SK-N-SH (cell line): ENCODE results near the gene PFKL. TPM values are rescaled to one million over a fixed set of nuclear protein-coding genes. Genes with fewer than 3 reads are reported as not detected.

ENCODE experiments used
- CTCF ChIA-PET: fragments of 300-600, 350-600 bp; formaldehyde crosslinking; extraction: SDS; loops from one replicate; lab custom pipeline; 2021; lab: Yijun Ruan, JAX
- POLR2A ChIA-PET: fragments of 350-600 bp; sonication (Branson Sonifier 250); formaldehyde crosslinking; extraction: SDS; loops from one replicate; lab custom pipeline; 2020; ENCODE audit warnings: antibody characterized with exemption, inconsistent platforms; lab: Yijun Ruan, JAX
- DNase-seq: peaks from one replicate; pipeline ENCODE4 v3.0.0; 2012
- H2AFZ ChIP-seq: fragments of 200-600 bp; sonication (generic); 2 replicates; pipeline ENCODE4 v1.8.1; 2016; ENCODE audit warnings: antibody characterized with exemption, mild to moderate bottlenecking, low read depth
- H3F3A ChIP-seq: fragments of 200-600 bp; sonication (generic); replicated peaks from 2 replicates; pipeline ENCODE3; 2016; ENCODE audit warnings: antibody characterized with exemption, mild to moderate bottlenecking; ENCODE audit not compliant: insufficient read depth
- H3K27ac ChIP-seq, 2 experiments: fragments of 200-500 bp in 1 of 2; fragments of 200-600 bp in 1 of 2; sonication (Bioruptor generic) in 1 of 2; sonication (generic), shearing (Covaris generic) in 1 of 2; 2 replicates each; pipeline versions ENCODE4 v1.5.1 to v1.6.1; 2014 to 2016; ENCODE audit warnings: low read depth in 2 of 2, inconsistent platforms in 1 of 2, low read length in 1 of 2, mild to moderate bottlenecking in 1 of 2, mixed read lengths in 1 of 2
- H3K27me3 ChIP-seq: fragments of 200-600 bp; sonication (generic), shearing (Covaris generic); 2 replicates; pipeline ENCODE4 v1.6.1; 2016; ENCODE audit warnings: mixed run types; ENCODE audit not compliant: insufficient read depth
- H3K36me3 ChIP-seq, 2 experiments: fragments of 200-500 bp in 1 of 2; fragments of 200-600 bp in 1 of 2; sonication (Bioruptor generic) in 1 of 2; sonication (generic) in 1 of 2; replicated peaks in 1 of 2; 2 replicates each; pipeline versions ENCODE3 to v1.5.1; 2014 to 2016; ENCODE audit warnings: low read length in 1 of 2, mild to moderate bottlenecking in 1 of 2; ENCODE audit not compliant: insufficient read depth in 2 of 2, control insufficient read depth in 1 of 2
- H3K4me1 ChIP-seq, 2 experiments: fragments of 200-500 bp in 1 of 2; fragments of 200-600 bp in 1 of 2; sonication (Bioruptor generic) in 1 of 2; sonication (generic), shearing (Covaris generic) in 1 of 2; 2 replicates each; pipeline versions ENCODE4 v1.5.1 to v1.6.1; 2014 to 2016; ENCODE audit warnings: low read depth in 1 of 2, low read length in 1 of 2, mixed run types in 1 of 2; ENCODE audit not compliant: insufficient read depth in 2 of 2, control insufficient read depth in 1 of 2
- H3K4me2 ChIP-seq: fragments of 200-600 bp; sonication (generic), shearing (Covaris generic); 2 replicates; pipeline ENCODE4 v1.6.1; 2017; ENCODE audit warnings: mixed run types
- H3K4me3 ChIP-seq, 2 experiments: fragments of 200-500 bp in 1 of 2; fragments of 200-600 bp in 1 of 2; sonication (Bioruptor generic) in 1 of 2; sonication (generic), shearing (Covaris generic) in 1 of 2; 2 replicates each; pipeline versions ENCODE4 v1.5.1 to v1.8.1; 2014 to 2016; ENCODE audit warnings: low read depth in 2 of 2, inconsistent platforms in 1 of 2, low read length in 1 of 2, mild to moderate bottlenecking in 1 of 2, mixed read lengths in 1 of 2, moderate library complexity in 1 of 2
- H3K79me2 ChIP-seq: fragments of 200-600 bp; sonication (generic); 2 replicates; pipeline ENCODE4 v1.8.1; 2017; ENCODE audit warnings: mild to moderate bottlenecking; ENCODE audit not compliant: insufficient read depth
- H3K9ac ChIP-seq: fragments of 200-600 bp; sonication (generic); 2 replicates; pipeline ENCODE4 v1.6.1; 2017; ENCODE audit warnings: mixed run types
- H3K9me2 ChIP-seq: fragments of 200-600 bp; sonication (generic); 2 replicates; pipeline ENCODE4 v1.6.1; 2017; ENCODE audit warnings: mixed run types
- H3K9me3 ChIP-seq: fragments of 200-600 bp; sonication (generic); 2 replicates; pipeline ENCODE4 v1.6.1; 2017; ENCODE audit warnings: mixed run types, mild to moderate bottlenecking, moderate library complexity
- H4K20me1 ChIP-seq: fragments of 200-600 bp; sonication (generic); 2 replicates; pipeline ENCODE4 v1.6.1; 2017; ENCODE audit warnings: mild to moderate bottlenecking, mixed run types; ENCODE audit not compliant: insufficient read depth
- ELF1 ChIP-seq: IDR thresholded peaks from 2 replicates; pipeline ENCODE4 v1.4.0; 2012
- FOSL2 ChIP-seq: IDR thresholded peaks from 2 replicates; pipeline ENCODE4 v1.4.0; 2012; ENCODE audit warnings: low read depth, mild to moderate bottlenecking, moderate library complexity, borderline replicate concordance
- FOXJ3 ChIP-seq: sonication (generic); formaldehyde crosslinking; IDR thresholded peaks from 2 replicates; pipeline ENCODE4 v1.5.1; 2020; ENCODE audit warnings: mild to moderate bottlenecking, missing genetic modification reagents
- FOXM1 ChIP-seq: IDR thresholded peaks from 2 replicates; pipeline ENCODE4 v1.4.0; 2012; ENCODE audit warnings: low read depth, mild to moderate bottlenecking
- NRF1 ChIP-seq: IDR thresholded peaks from 2 replicates; pipeline ENCODE4 v1.6.1; 2012; ENCODE audit warnings: low read depth, mild to moderate bottlenecking, low read length
- POLR2AphosphoS5 ChIP-seq: IDR thresholded peaks from 2 replicates; pipeline ENCODE4 v1.6.1; 2012; ENCODE audit warnings: low read depth, low read length
- RCOR1 ChIP-seq: fragments of 150-350 bp; IDR thresholded peaks from 2 replicates; pipeline ENCODE4 v1.6.1; 2017; ENCODE audit warnings: antibody characterized with exemption, low read length
- RXRA ChIP-seq: IDR thresholded peaks from 2 replicates; pipeline ENCODE4 v1.4.0; 2012; ENCODE audit warnings: low read depth, mild to moderate bottlenecking, borderline replicate concordance
- SMC3 ChIP-seq: IDR thresholded peaks from 2 replicates; pipeline ENCODE4 v1.6.1; 2012; ENCODE audit warnings: low read depth, low read length, improper control_type of control experiment
- TAF1 ChIP-seq: IDR thresholded peaks from 2 replicates; pipeline ENCODE4 v1.6.1; 2012; ENCODE audit warnings: low read depth, mild to moderate bottlenecking, low read length, moderate library complexity, borderline replicate concordance
- TCF12 ChIP-seq: IDR thresholded peaks from 2 replicates; pipeline ENCODE4 v1.4.0; 2012
- TEAD4 ChIP-seq: IDR thresholded peaks from 2 replicates; pipeline ENCODE4 v1.4.0; 2012; ENCODE audit warnings: mild to moderate bottlenecking, borderline replicate concordance; ENCODE audit not compliant: insufficient read depth
- WGBS: methylation state at CpG from one replicate; pipeline ENCODE4 v1.1.6; 2017; ENCODE audit warnings: low lambda C conversion rate; 5-methylcytosine and 5-hydroxymethylcytosine counted together
- polyA plus RNA-seq, 3 experiments: library from polyadenylated mRNA; depleted of rRNA; stranded (reverse); fragments of >200 nt; gene quantifications; 2 replicates each; pipeline ENCODE4 v1.2.3, GENCODE V29; 2012
- TF ChIP-seq, protein P1 (sequence below): IDR thresholded peaks from 2 replicates; pipeline ENCODE4 v1.6.1; 2012; ENCODE audit warnings: mild to moderate bottlenecking, low read depth, low read length, moderate library complexity
- TF ChIP-seq, protein P2 (sequence below): IDR thresholded peaks from 2 replicates; pipeline ENCODE4 v1.4.0; 2012; ENCODE audit warnings: low read depth, borderline replicate concordance
- TF ChIP-seq, protein P3 (sequence below): fragments of 150-350 bp; IDR thresholded peaks from 2 replicates; pipeline ENCODE4 v1.6.1; 2017; ENCODE audit warnings: antibody characterized with exemption, low read length, low read depth, borderline replicate concordance
- TF ChIP-seq, protein P4 (sequence below): IDR thresholded peaks from 2 replicates; pipeline ENCODE4 v1.4.0; 2012; ENCODE audit warnings: low read depth, borderline replicate concordance
- TF ChIP-seq, protein P5 (sequence below): fragments of 200-600 bp; sonication (generic); IDR thresholded peaks from 2 replicates; pipeline ENCODE4 v1.6.1; 2017; ENCODE audit warnings: antibody characterized with exemption, mild to moderate bottlenecking, moderate library complexity
- TF ChIP-seq, protein P6 (sequence below): IDR thresholded peaks from 2 replicates; pipeline ENCODE4 v1.4.0; 2012; ENCODE audit warnings: low read depth

PFKL gene
- polyA plus RNA-seq, 1 of the 3 experiments (the other 2 are of a cell fraction), result 118 TPM

DNA sequence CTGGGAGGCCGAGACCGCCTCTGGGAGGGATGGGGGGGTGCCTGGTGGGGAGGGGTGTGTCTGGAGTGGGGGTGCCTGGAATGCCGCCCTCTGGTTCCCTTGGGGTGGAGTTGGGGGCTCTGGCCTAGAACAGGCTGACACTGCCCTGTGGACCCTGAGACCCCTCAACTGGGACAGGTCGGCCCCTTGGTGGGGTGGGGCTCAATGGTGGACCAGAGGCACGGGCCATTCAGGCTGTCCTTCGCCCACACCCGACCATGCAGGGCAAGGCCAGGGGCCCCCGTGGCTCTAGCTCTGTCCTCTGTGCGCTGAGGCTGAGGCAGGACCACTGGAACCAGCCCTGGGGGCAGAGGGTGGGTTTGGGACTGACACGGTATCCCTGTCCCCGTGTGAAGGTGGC is 14.7 kb downstream of the PFKL start:
- no peak overlapping the region for H3K27ac ChIP-seq
- no peak overlapping the region for H3K4me2 ChIP-seq
- no peaks in the 10 kb centered on the region for H3F3A ChIP-seq
- H3K79me2 ChIP-seq, result no peaks in the 10 kb centered on the region
- no peaks in the 10 kb centered on the region for H3K9me3 ChIP-seq
- ChIA-PET POLR2A (no interaction called here), CTCF (interaction anchor here (1.4 kb wide), 1 partner anchor 166 kb away, joined by 3 read pairs; no protein-coding TSS in a partner anchor)
- no peaks in the 10 kb centered on the region for H3K9me2 ChIP-seq
- H3K4me1 ChIP-seq, result no peaks in the 10 kb centered on the region
- no peaks in the 10 kb centered on the region for H3K27me3 ChIP-seq
- no peak for DNase-seq
- H4K20me1 ChIP-seq, result no peaks in the 10 kb centered on the region
- no peak for TF ChIP-seq TEAD4
- no peak for TF ChIP-seq RCOR1
- TF ChIP-seq, protein P1, sequence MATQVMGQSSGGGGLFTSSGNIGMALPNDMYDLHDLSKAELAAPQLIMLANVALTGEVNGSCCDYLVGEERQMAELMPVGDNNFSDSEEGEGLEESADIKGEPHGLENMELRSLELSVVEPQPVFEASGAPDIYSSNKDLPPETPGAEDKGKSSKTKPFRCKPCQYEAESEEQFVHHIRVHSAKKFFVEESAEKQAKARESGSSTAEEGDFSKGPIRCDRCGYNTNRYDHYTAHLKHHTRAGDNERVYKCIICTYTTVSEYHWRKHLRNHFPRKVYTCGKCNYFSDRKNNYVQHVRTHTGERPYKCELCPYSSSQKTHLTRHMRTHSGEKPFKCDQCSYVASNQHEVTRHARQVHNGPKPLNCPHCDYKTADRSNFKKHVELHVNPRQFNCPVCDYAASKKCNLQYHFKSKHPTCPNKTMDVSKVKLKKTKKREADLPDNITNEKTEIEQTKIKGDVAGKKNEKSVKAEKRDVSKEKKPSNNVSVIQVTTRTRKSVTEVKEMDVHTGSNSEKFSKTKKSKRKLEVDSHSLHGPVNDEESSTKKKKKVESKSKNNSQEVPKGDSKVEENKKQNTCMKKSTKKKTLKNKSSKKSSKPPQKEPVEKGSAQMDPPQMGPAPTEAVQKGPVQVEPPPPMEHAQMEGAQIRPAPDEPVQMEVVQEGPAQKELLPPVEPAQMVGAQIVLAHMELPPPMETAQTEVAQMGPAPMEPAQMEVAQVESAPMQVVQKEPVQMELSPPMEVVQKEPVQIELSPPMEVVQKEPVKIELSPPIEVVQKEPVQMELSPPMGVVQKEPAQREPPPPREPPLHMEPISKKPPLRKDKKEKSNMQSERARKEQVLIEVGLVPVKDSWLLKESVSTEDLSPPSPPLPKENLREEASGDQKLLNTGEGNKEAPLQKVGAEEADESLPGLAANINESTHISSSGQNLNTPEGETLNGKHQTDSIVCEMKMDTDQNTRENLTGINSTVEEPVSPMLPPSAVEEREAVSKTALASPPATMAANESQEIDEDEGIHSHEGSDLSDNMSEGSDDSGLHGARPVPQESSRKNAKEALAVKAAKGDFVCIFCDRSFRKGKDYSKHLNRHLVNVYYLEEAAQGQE, result no peak
- TF ChIP-seq NRF1, result no peak
- no peak for TF ChIP-seq SMC3
- TF ChIP-seq, protein P2, sequence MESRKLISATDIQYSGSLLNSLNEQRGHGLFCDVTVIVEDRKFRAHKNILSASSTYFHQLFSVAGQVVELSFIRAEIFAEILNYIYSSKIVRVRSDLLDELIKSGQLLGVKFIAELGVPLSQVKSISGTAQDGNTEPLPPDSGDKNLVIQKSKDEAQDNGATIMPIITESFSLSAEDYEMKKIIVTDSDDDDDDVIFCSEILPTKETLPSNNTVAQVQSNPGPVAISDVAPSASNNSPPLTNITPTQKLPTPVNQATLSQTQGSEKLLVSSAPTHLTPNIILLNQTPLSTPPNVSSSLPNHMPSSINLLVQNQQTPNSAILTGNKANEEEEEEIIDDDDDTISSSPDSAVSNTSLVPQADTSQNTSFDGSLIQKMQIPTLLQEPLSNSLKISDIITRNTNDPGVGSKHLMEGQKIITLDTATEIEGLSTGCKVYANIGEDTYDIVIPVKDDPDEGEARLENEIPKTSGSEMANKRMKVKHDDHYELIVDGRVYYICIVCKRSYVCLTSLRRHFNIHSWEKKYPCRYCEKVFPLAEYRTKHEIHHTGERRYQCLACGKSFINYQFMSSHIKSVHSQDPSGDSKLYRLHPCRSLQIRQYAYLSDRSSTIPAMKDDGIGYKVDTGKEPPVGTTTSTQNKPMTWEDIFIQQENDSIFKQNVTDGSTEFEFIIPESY, result no peak
- TF ChIP-seq ELF1, result no peak
- no peak for TF ChIP-seq TAF1
- no peak for TF ChIP-seq FOXJ3
- TF ChIP-seq POLR2AphosphoS5, result no peak
- H3K9ac ChIP-seq, result no peak overlapping the region
- no peak overlapping the region for H3K4me3 ChIP-seq
- H3K36me3 ChIP-seq, result peaks cover 0 to 37% of the 10 kb centered on the region in 2 experiments
- no peak overlapping the region for H2AFZ ChIP-seq
- 100% methylated on average over 4 of the region's 11 CpGs for WGBS

DNA sequence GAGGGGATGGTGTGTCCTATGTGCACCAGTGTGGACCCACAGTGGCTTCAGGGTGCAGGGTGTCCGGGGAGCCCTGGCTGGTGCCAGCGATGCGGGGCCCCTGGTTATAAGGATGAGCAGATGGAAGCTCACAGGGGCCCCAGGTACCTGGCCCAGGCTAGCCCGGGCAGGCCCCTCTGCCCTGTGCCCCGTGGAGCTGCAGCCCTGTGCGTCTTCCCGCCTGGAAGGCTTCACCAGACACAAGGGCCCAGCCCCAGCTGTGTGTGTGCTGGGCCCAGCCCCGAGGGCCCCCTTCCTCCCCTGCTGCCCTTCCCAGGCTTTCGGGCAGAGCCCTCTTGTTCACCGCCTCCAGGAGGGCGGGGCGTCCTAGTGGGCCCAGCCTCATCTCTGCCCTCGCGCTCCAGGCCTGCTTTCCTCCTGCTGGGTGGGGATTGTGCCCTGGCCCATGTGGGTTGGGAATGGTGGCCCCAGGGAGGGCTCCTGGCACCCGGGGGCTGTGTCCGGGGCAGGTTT is 15.9 kb downstream of the PFKL start:
- Histone ChIP-seq H3K27me3 (no peaks in the 10 kb centered on the region), H3K4me3 (no peak overlapping the region), H3F3A (no peaks in the 10 kb centered on the region), H3K79me2 (no peaks in the 10 kb centered on the region), H4K20me1 (no peaks in the 10 kb centered on the region), H3K27ac (no peak overlapping the region), H3K36me3 (peaks cover 0 to 41% of the 10 kb centered on the region in 2 experiments), H2AFZ (no peak overlapping the region), H3K4me2 (no peak overlapping the region), H3K9ac (no peak overlapping the region), H3K9me2 (no peaks in the 10 kb centered on the region), H3K4me1 (no peaks in the 10 kb centered on the region), H3K9me3 (no peaks in the 10 kb centered on the region)
- no peak for TF ChIP-seq ELF1
- TF ChIP-seq TCF12, result no peak
- TF ChIP-seq, protein P3, sequence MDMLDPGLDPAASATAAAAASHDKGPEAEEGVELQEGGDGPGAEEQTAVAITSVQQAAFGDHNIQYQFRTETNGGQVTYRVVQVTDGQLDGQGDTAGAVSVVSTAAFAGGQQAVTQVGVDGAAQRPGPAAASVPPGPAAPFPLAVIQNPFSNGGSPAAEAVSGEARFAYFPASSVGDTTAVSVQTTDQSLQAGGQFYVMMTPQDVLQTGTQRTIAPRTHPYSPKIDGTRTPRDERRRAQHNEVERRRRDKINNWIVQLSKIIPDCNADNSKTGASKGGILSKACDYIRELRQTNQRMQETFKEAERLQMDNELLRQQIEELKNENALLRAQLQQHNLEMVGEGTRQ, result no peak
- TF ChIP-seq, protein P4, sequence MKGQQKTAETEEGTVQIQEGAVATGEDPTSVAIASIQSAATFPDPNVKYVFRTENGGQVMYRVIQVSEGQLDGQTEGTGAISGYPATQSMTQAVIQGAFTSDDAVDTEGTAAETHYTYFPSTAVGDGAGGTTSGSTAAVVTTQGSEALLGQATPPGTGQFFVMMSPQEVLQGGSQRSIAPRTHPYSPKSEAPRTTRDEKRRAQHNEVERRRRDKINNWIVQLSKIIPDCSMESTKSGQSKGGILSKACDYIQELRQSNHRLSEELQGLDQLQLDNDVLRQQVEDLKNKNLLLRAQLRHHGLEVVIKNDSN, result no peak
- TF ChIP-seq, protein P5, sequence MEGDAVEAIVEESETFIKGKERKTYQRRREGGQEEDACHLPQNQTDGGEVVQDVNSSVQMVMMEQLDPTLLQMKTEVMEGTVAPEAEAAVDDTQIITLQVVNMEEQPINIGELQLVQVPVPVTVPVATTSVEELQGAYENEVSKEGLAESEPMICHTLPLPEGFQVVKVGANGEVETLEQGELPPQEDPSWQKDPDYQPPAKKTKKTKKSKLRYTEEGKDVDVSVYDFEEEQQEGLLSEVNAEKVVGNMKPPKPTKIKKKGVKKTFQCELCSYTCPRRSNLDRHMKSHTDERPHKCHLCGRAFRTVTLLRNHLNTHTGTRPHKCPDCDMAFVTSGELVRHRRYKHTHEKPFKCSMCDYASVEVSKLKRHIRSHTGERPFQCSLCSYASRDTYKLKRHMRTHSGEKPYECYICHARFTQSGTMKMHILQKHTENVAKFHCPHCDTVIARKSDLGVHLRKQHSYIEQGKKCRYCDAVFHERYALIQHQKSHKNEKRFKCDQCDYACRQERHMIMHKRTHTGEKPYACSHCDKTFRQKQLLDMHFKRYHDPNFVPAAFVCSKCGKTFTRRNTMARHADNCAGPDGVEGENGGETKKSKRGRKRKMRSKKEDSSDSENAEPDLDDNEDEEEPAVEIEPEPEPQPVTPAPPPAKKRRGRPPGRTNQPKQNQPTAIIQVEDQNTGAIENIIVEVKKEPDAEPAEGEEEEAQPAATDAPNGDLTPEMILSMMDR, result no peak
- TF ChIP-seq POLR2AphosphoS5, result no peak
- no peak for TF ChIP-seq FOSL2
- TF ChIP-seq, protein P6, sequence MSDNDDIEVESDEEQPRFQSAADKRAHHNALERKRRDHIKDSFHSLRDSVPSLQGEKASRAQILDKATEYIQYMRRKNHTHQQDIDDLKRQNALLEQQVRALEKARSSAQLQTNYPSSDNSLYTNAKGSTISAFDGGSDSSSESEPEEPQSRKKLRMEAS, result no peak
- TF ChIP-seq FOXJ3, result no peak
- TF ChIP-seq SMC3, result no peak
- TF ChIP-seq RXRA, result no peak
- TF ChIP-seq FOXM1, result no peak
- CTCF ChIA-PET, result interaction anchor here (1.4 to 2.5 kb wide), 3 partner anchors 11 to 164 kb away, joined by 3 to 11 read pairs (median 6); no protein-coding TSS in a partner anchor
- POLR2A ChIA-PET, result no interaction called here
- no peak for DNase-seq
- 93% methylated on average over 11 of the region's 16 CpGs for WGBS
